NOMO-1 treated with dmso at 0.1 percent for 144 hours (cell line): ENCODE results near the gene EFEMP2.

ENCODE experiments used
- DNase-seq: peaks from one replicate; lab custom pipeline; 2025; ENCODE audit not compliant: unreplicated experiment; lab: John Stamatoyannopoulos, UW

EFEMP2 gene

GRCh38 chr11:65872586-65873317 lies at the start of gene EFEMP2:
TSS of gene EFEMP2 (minus strand) at chr11:65872800. CDS start at chr11:65872354, 446 bp downstream.
- no peak for DNase-seq

- no peak for DNase-seq
These were observed 49.3 kb upstream of the EFEMP2 start for GRCh38 chr11:65921876-65922275.

- DNase-seq = no peak
These were observed 48.5 kb upstream of the EFEMP2 start for GRCh38 chr11:65921033-65921555.

- DNase-seq = no peak
These were observed 47.8 kb upstream of the EFEMP2 start for GRCh38 chr11:65920372-65920802.

- DNase-seq = peak; percentile 20
These were observed 47.2 kb upstream of the EFEMP2 start for GRCh38 chr11:65919573-65920371.

- DNase-seq = peak; percentile 98
These were observed 46.6 kb upstream of the EFEMP2 start, which contains the start of gene DRAP1 for GRCh38 chr11:65919141-65919572. TSS of gene DRAP1 (plus strand) at chr11:65919426. CDS start at chr11:65919502, 76 bp downstream.

GRCh38 chr11:65918211-65919140 lies 45.9 kb upstream of the EFEMP2 start, which contains the start of gene C11orf68:
TSS of gene C11orf68 (minus strand) at chr11:65919062. CDS start at chr11:65919031, 31 bp downstream.
- no peak for DNase-seq

GRCh38 chr11:65917434-65918210 lies 45.0 kb upstream of the EFEMP2 start:
- DNase-seq = no peak

GRCh38 chr11:65917077-65917433 lies 44.5 kb upstream of the EFEMP2 start:
- no peak for DNase-seq

- DNase-seq = no peak
These were observed 43.8 kb upstream of the EFEMP2 start for GRCh38 chr11:65916391-65916790.

GRCh38 chr11:65915821-65916251 lies 43.2 kb upstream of the EFEMP2 start:
- no peak for DNase-seq

GRCh38 chr11:65915101-65915820 lies 42.7 kb upstream of the EFEMP2 start:
- DNase-seq = no peak

GRCh38 chr11:65912845-65913244 lies 40.2 kb upstream of the EFEMP2 start:
- no peak for DNase-seq

GRCh38 chr11:65911682-65912568 lies 39.3 kb upstream of the EFEMP2 start:
- no peak for DNase-seq

- no peak for DNase-seq
These were observed 35.3 kb upstream of the EFEMP2 start for GRCh38 chr11:65907878-65908277.

GRCh38 chr11:65906602-65907001 lies 34.0 kb upstream of the EFEMP2 start:
- no peak for DNase-seq

GRCh38 chr11:65903715-65904114 lies 31.1 kb upstream of the EFEMP2 start:
- DNase-seq = no peak

- no peak for DNase-seq
These were observed 30.5 kb upstream of the EFEMP2 start for GRCh38 chr11:65903068-65903481.
